ENCODE results near the gene GALNT2.

Gene GALNT2

DNA sequence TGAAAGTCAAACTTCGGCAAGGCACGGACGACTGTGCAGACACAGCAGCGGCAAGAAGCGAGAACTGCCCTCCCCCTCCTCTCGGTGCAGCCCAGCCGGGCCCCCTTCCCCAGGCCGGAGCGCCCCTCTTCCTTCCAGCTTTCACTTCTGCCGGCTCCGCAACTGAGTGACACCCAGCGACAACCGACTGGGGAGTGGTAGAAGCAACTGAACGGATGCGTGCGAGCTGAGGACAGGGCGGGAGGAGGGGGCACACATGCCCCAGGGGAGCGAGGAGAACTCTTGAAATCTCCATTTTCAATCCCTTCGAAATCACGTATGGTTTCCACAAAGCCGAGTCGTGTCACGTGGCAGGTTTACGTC lies 212.5 kb downstream of the GALNT2 start:
- TF ChIP-seq CTCF (conservative IDR thresholded peaks at IDR 0.05), result no peak
- H3K27ac ChIP-seq, result no peak overlapping the region; the same call in 1 of the 2 replicates

DNA sequence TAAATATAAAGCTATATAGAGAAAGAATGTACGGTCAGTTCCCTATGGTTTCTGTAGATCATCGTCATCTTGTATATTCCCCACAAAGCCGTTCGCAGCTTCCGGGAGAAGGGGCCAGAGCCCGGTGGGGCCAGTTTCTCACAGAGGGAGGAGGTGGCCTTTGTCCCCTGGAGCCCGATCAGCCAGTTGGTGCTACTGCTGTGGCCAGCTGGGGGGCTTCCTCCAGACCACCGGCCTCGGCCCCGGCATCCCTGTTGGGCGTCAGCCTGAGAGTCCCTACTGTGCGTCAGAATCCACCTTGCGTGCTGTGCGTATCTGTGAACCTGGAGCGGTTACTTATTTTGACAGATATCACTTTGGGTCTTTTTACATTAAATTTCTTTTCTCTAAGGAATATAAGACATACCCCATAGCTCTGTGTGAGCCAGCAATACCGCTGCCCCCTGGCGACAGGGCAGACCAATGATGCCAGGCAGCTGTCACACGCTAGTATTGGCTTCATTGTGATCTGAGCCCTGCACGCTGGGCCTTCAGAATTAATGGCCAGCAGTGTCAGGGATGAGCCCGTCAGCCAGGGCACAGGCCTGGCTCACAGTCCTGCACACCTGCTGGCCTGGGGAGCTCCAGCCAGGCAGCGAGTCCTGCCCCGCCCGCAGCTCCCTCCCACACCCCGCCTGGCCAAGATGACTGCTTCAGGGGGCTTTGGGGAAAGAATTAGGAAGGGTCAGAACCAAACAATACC lies 213.2 kb downstream of the GALNT2 start:
- H3K27ac ChIP-seq, result peak overlapping the region; percentile 74
- no peak for TF ChIP-seq CTCF (conservative IDR thresholded peaks at IDR 0.05)

GRCh38 chr1:230280906-230281413 lies 213.9 kb downstream of the GALNT2 start:
- H3K27ac ChIP-seq, result peak overlapping the region; percentile 74
- no peak for TF ChIP-seq CTCF (conservative IDR thresholded peaks at IDR 0.05)

DNA sequence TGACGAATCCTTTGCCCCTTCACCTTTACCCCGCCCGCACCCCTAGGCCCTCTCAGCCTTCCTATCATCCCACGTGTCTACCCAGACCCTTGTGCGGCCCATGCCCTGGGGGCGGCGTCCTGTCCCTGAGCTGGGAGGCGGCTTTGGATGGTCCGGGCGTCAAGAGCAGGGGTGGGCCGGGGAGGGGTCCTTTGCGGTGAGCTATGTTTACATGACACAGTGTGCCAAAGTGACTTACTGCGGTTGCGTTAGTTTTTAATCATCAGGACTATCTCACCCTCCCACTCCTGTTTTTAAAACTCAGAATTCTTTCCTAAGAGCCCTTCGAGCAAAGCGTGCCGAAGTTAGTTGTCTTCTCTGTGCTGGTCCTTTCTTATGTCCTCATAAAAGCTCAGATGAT lies 214.5 kb downstream of the GALNT2 start:
- TF ChIP-seq CTCF (conservative IDR thresholded peaks at IDR 0.05), result no peak
- peak overlapping the region; percentile 74 for H3K27ac ChIP-seq

DNA sequence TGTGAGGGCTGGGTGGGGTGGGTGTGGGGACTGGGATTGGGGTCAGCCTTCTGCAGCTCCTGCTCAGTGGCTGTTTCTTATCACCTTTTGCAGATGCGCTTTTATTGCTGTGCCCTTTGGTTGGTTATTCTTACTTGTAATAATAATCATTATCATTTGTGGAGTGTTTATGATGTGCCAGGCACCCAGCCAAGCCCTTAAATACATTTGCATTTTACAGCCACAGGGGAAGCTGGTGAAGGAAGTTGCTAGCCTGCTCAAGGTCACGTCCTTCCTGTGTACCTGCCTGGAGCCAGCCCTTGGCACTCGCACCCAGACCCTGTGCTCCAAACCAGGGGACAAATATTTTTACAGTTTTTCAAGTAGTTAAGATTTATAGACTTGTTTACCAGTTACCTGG lies 215.1 kb downstream of the GALNT2 start:
- peak overlapping the region; percentile 74 for H3K27ac ChIP-seq
- TF ChIP-seq CTCF (conservative IDR thresholded peaks at IDR 0.05), result no peak

GRCh38 chr1:230283678-230284077 lies 216.6 kb downstream of the GALNT2 start:
- peak overlapping the region; percentile 74; the same call in 1 of the 2 replicates for H3K27ac ChIP-seq

GRCh38 chr1:230284891-230285290 lies 217.9 kb downstream of the GALNT2 start:
- TF ChIP-seq CTCF (conservative IDR thresholded peaks at IDR 0.05), result no peak
- no peak overlapping the region for H3K27ac ChIP-seq

More at GRCh38 chr1:230283678-230284077, 216.6 kb downstream of the GALNT2 start:
- no peak for TF ChIP-seq CTCF (conservative IDR thresholded peaks at IDR 0.05)
